HG03097 (cell line): ENCODE data around the gene MLN.

Source experiments
- ATAC-seq: cut with Tn5 transposase; IDR thresholded peaks from one replicate; pipeline ENCODE4 v1.9.1; 2021; ENCODE audit not compliant: unreplicated experiment, low FRiP score

MLN gene, protein sequence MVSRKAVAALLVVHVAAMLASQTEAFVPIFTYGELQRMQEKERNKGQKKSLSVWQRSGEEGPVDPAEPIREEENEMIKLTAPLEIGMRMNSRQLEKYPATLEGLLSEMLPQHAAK

DNA sequence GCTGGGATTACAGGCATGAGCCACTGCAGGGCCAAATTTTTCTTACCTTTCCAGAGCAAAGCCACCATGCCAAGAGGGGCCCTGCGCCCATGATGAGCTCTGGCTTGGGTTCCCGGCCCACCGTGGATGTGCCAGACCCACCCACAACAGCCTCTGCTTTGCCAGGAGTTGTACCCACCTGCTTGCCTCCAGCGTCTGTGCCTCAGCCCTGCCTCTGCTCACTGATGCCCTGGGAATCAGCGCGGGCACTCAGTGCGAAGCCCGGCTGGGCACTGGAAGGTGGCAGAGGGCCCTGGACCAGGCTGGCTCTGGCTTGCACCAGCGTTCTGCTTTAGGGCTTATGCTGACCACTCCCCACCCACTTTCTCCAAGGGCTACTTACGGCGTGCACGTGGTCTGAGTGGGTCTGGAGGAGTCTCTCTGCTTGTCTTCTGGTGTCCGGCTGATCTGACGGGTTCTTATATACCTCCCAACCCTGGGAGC is at the start of gene MLN:
Gene MLN (minus strand): TSS at position 433 of the 483 bp plus-strand sequence. CDS start 2,840 bp downstream, outside the sequence.
- no peak for ATAC-seq

DNA sequence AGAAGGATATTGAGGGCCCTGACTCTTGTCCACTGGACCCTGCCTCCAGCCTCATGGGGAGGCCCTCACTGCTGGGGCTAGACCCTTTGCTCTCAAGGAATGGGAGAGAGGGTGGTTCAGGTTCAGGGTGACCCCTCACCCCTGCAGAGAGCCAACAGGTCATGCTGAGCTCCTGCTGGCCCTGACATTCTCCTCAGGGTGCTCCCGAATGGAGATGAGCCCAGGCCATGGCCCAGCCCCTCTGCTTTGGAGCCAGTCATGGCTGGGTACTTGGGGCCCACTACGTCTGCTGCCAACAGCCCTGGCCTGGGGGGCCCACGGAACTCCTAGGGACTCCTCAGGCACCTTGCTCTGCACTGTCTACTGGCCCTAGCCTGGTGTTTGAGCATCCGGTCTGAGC is 49.2 kb upstream of the MLN start:
- ATAC-seq = no peak

DNA sequence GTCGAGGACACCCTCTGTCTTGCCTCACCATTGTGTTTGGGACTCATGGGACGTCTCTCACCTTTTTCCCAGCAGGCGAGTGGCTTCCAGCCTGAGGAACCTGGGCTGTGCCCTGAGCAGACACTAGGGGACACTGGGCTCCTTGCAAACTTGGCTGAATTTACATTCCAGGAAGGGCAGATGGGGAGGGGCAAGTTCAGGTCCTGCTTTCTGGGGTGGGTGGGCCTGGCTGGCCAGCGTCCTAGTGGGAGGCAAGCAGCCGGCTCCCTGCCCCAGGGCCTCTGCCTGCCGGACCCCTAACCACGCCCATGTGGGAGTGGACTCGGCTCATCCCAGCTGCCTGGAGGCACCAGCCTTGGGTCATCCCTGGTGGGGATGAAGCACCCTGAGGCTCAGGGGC is 48.2 kb upstream of the MLN start:
- ATAC-seq = no peak

DNA sequence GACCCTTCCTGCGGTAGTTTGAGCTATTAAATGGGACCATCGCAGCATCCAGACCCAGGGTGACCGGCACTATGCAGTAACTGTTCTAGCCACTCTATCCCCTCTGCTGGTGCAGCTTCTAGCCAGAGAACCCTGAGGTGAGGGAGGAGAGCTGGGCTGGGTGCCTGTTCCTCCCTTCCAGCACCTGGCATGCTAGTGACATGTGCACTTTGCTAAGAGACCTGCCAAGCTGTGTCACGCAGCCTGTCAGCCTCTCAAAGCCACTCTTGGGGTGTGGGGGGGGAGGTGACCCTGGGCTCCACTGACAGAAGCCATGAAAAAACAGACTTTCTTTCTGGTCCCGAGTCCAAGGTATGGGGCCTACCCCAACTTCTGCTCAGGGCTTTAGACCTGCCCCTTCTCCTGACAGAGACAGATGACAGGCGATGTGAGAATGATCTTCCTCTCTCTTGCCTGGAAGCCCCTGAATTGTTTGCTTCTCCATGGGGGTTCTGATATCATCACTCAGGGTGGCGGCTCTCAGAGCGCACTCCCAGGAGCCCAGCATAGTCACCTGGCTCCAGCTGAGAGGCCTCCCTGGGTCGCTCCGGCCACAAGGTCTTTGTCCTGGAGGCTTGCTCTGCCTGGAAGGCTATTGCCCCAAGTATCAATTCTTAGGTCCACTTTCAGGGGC is 47.2 kb upstream of the MLN start:
- ATAC-seq = no peak

DNA sequence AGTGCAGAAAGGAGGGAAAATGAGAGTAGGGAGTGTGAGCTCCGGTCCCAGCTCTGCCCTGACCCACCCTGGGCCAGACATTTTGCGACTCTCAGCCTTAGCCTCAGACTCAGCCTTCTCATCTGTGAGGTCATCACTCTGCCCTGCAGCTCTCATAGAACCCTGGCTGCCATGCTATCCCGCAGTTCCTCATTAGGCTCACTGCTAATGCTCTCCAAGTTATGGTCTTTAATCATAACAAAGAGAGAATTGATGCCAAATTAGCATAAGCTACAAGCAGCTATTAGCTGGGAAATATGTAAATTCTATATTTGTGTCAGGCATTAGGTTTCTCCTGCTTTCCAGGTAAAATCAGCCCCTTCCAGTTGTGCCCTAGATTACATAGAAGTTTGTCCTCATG is 46.5 kb upstream of the MLN start:
- ATAC-seq = no peak

DNA sequence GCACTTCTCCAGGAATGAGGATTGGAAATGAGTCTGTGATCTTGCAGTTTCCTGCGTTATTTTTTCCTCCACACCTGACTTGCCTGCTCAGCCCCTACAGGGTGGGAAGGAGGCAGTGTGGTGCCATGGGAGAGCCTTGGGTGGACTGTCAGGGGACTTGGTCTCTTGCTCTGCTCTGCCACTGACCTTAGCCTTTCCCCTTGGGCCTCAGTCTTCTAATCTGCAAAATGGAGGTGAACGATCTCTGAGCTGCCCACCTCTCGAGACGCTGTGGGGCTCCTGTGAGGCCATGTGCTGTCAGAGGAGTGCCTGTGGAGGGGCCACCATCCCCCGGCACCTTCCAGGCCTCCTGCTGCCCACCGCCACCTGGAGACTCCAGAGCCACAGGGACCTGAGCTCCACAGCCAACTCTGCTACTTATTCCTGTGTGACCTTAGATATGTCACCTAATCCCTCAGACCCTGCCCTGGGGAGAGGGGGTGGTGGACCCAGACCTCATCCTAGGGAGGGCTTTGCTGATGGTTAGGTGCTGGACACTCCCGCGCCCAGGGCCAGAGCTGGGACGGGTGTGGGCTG is 45.8 kb upstream of the MLN start:
- ATAC-seq = no peak

DNA sequence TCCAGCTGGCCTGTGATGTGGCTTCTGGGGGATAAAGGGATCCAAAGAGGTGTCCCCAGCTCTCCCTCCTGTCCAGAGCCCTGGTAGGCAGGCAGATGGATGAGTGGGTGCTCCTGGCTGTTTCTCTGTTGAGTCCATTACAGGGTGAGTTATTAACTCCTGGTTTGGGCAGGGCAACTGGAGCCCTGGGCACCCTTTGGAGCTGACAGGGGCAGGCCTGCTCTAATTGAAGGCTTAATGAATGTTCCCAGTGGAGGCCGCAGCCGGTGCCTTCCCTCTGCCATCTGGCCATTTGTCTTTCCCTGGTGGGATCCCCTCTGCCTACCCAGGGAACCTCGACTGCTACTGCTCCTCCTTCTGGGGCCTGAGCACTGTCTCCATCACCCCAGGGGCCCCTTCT is 44.7 kb upstream of the MLN start:
- no peak for ATAC-seq

DNA sequence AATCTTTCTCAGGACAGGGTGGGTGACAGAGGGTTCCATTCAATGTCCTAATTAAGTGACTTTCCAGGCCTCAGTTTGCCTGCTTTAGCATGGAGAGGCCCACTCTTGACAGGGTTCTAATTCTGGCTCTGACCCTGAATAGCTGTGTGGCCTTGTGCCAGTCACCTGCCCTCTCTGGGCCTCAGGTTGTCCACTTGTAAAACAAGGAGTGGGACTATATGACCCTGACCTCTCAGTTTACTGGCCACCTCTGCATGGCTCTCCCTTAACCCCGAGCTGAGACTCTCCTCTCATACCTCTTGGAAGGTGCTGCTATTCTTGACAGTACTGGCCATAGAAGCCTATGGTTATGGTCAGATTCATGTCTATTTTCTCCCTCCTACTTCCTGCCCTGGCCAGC is 44.1 kb upstream of the MLN start:
- no peak for ATAC-seq

DNA sequence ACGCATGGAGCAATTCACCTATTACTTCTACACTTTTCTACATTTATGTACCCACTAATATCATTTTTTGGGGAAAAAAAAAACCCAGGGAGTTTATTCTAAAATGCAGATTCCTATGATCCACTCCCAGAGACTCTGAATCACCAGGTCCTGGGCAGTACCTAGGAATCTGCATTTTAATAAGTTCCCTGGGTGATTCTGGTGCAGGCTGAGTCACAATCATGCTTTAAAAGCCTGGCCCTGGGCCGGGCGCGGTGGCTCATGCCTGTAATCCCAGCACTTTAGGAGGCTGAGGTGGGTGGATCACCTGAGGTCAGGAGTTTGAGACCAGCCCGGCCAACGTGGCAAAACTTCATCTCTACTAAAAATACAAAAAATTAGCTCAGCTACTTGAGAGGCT is 43.3 kb upstream of the MLN start:
- no peak for ATAC-seq

DNA sequence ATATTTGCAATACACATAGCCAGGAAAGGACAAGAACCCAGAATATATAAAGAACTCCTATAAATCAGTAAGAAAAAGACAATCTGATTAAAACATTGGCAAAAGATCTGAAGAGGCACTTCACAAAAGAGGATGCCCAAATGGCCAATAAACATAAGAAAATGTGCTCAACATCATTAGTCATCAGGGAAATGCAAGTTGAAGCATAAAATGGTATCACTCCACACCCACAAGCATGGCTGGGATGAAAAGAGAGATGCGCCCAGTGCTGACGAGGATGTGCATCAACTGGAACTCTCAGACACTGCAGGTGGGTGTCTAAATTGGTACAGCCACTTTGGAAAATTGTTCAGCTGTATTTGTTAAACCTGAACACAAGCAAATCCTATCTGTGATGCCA is 42.4 kb upstream of the MLN start:
- ATAC-seq = no peak

DNA sequence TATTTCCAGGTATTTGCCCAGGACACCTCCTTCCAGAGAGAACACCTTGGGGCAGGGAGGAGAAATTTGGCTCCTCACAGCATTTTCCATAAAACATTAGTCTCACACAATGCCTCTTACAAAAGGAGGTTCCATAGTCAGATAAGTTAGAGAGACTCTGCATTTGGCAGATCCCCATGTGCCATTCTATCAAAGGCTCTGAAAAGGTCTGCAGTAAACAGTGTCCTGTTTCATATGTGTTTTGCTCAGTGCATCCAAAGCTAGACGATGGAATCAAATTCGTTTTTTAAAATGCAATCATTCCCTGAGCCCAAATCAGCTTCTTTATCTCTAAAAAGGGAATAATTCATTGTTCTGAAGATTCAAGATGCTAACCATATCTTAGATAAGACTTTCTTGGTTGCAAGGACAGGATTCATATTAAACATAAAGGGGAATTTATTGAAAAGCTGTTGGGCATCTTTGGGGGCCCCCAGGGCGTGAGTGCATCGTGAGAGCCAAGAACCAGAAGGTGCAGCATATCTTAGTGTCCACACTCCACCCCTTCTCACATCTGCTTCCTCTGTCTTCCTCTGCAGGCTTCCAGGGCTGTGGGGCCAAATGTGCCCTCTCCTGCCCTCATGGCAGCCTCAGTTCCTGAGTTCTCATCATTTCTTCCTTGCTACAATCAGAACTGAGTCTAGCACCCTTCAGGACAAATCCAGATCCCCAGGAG is 41.4 kb upstream of the MLN start:
- no peak for ATAC-seq

DNA sequence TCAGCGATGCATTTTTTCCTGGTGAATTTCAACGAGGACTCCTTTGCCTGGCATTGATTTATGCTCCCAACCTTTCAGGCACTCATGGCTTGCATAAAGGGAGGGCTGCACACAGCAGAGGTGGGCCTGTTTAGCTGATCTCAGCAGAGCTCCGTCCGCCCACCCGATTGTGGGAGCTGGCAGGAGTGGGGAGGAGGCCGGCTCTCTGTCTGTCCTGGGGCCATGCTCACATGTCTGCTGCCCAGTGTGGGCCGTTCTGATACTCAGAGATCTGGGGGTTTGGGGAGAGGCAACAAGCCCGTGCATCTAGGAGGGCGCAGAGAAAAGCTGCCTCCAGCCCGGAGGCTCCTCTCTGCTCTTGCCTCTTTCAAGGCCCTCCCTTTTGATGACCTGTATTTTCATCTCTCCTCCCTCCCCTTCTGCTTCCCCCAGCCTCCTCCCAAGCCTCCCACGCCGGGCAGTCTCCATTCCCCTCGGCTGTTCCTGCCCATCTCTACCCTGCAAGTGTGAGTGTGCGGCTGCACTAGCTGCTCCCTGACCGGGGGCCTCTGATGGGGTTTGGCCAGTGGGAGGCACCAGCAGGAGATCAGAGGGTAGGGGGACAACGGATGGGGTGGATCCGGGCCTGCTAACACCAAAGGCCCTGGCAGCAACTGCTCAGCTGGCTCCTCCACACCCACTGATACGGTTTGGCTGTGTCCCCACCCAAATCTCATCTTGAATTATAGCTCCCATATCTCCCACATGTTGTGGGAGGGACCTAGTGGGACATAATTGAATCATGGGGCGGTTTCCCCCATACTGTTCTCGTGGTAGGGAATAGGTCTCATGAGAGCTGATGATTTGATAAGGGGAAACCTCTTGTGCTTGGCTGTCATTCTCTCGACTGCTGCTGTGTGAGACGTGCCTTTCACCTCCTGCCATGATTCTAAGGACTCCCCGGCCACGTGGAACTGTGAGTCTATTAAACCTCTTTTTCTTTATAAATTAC is 39.6 kb upstream of the MLN start:
- ATAC-seq = no peak

DNA sequence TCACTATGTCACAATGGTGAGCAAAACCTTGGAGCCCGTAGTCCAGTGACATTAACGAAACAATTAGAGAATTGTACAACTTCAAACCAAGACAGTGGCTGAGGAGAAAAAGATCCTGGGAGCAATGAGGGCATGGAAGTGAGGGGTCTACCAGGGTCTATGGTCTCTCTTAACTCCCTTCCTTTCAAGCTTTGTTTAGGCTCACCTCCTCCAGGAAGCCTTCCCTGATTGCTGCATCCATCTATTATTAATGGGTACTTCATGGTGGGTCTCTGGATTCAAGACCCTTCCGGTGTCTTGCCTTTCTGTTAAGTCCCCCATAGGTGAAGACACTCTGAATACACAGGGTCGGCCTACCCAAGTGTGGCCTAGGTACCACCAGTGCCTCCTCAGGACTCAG is 38.1 kb upstream of the MLN start:
- ATAC-seq = no peak

DNA sequence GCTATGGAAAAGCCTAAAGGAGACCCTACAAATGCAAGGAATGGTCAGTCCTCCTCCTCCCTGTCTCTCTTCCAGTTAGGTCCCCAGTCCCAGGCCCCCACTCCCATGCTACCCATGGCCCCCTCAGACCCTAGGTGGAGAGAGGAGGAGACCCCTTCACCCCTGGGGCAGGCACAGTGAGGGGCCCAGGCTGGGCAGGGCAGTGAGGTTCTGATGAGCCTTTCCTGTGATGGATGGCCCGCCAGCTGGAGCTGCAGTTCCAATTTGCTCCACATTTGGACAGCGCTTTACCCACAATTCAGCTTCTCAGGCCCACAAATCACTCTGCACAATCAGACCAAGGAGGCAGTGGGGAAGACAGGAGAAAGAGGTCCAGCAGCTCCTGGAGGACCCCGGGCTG is 37.3 kb upstream of the MLN start:
- no peak for ATAC-seq

DNA sequence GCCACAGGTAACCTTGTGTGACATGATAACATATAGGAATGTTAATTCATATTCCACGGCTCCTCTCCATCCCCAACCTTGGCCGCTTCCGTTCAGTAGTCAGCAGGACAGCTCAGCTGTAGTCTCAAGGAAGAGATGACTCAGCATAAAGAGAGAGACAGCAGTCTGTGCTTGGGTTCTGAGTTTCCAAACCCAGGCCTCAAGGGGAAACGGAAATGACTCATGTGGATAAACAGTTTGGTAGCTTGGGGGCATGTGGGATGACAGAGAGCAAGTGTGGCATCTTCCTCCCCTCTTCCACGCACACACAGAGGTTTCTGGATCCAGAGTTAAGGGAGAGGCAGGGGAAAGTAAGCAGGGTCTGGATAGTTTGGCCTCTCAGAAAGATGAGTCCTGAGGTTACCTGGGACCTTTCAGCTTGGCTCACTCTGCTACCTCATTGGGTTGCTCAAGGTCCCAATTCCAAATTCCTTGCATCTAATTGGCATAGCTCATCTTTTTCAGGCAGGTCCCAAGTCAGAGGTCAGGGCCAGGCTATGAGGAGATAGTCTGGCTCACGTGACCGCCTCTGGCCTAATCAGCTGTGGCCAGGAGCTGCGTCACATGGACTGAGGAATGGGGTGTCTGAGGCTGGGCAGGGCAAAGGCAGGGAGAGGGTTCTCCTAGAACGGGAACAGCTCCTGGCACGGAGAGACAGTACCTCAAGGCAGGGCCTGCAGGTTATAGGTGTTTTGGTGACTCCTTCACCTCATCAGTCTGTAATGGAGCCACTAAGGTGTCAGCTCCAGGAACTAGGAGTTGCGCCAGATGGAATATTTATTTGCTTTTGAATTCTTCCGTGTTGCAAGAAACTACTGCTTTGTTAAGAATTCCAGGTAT is 36.5 kb upstream of the MLN start:
- ATAC-seq = peak; percentile 61

DNA sequence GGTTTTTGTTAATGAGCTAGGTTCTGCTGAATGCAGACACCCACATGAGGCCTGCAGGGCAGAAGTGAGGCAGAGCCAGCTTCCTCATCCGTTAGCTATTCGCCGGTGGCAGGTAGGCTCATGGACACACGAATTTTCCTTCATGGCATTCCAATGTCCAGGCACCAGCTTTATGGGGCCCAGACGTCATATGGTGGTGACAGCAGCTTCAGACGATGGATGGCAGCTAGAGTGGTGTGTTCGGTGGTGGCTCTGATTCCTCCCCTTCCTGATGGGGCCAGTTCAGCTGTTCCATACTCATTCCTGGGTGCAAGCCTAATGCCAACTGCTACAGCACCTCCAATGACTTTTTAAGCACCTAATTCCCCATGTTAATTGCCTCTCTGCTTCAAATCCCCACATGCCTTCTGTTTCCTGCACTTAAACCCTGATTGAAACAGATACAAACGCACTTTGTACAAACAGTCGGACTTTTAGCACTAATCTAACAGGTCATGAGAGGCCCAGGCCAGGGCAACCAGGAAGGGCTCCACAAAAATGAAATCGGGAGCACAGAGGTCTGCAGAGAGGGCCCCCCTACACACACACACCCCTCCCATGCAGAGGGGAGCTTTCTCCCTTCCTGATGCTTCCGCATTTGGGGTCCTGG is 35.7 kb upstream of the MLN start:
- ATAC-seq = no peak

DNA sequence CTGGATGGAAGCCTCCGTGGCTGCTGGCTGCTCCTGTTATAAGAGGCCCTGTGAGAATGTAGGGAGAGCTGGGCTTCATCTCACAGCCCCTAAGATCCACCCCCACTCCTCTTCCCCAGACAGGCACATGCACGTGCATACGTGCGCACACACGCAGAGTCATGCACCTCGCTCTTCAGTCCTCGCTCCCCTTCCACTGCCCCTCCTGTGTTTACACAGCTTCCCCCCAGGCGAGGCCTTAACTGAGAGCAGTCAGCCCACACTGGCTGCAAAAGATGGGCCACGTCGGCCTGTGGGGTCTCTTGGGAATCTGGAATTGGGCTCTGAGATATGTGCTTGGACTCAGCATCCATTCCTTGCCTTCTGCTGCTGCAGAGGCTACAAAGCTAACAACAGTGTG is 35.2 kb upstream of the MLN start:
- no peak for ATAC-seq

DNA sequence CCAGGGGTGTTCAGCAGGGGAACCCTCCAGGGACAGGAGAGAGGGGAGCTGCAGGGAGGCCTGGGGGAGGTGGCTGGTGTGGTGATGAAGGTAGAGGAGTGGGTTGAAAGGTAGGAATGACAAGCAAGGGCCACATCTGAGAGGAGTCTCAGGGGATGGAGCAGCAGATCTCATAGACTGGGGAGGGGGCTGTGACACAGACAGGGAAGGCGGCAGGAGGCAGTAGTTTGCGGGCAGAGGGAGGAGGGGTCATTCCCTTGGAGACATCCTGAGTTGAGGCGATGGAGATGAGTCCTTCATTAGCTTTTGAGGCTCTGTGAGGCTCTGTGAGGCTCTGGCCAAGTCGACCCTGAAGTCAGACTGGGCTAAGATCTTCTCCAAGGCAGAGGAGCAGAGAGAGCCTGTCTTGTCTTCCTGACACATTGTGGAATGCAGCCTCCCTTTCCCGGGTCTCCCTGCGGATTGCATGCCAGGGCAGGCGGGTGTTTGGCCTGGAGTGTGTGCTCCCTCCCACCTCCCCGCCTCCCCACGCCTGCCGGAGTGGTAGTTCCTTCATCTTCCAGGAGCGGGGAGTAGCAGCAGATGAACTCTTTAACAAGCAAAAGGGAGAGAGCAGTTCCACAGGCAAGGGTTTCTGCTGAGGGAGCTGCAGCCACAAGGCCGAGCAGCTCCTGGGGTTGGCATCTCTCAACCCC is 34.3 kb upstream of the MLN start:
- ATAC-seq = no peak
